Activated gamma-delta T cell treated with anti-CD3 and anti-CD28 coated beads, Interleukin-2, amount 50 U/mL, for 16 hours (primary cell): ENCODE measurements around the gene DTD2.
"Not testable (repeated sequence)": the region's sequence is repeated elsewhere in the genome, so short reads cannot be mapped to it uniquely, and the experiment has no call there.

Experiments used
- DNase-seq: peaks from one replicate; pipeline ENCODE4 v3.0.0-alpha.2; 2020; ENCODE audit warnings: low read depth

DTD2 gene

DNA sequence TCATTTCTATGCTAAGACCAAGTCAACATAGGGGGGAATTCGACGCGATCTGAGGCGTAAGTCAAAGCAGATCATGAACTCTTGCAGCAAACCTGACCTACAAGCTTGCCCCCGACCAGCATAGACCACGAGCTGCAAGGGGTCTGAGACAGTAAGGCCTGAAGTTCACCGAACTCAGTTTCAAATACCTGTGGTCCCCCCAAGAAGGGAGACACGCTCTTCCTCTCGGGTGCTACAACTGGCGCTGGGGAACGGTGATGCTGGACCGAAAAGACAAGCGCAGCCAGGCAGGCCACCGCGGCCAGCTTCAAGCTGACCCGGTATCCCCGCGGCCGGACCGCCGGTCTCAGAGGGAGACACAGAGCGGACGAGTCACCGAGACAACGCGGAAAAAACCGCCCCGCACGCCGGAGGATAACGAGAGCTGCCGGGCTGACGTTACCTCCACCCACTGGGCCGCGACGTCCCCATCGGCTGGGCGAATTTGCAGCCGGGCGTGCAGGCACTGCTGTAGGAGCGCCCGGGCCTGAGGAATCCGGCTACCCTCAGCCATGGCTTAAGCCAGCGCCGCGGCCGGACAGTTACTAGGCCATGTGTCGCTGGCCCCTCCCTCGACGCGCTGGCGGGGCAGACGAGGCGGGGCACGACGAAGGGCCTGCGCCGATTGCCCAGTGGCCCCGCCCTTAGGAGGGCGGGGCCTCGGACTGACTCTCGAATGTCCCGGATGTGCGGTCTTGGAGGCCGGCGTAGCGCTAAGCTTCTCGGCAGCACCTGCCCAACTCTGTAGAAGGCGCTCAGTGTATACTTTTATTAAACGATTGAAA lies at the start of gene DTD2:
Gene DTD2 (minus strand): TSS at position 666 of the 824 bp plus-strand sequence. CDS start 113 bp downstream, at position 553.
- DNase-seq: peak; percentile 89

- no peak for DNase-seq
These were observed 48.1 kb upstream of the DTD2 start for GRCh38 chr14:31505411-31505810.

GRCh38 chr14:31501870-31502269 lies 44.6 kb upstream of the DTD2 start:
- DNase-seq: no peak

- no peak for DNase-seq
These were observed 35.6 kb upstream of the DTD2 start for GRCh38 chr14:31492759-31493498.

- no peak for DNase-seq
These were observed 32.4 kb upstream of the DTD2 start for GRCh38 chr14:31489691-31490090.

- DNase-seq: no peak
These were observed 30.6 kb upstream of the DTD2 start, which contains the start of gene GPR33 for GRCh38 chr14:31487886-31488285. GPR33 (minus strand) TSS chr14:31488039; CDS start chr14:31483965, 4,074 bp downstream.

GRCh38 chr14:31486764-31487163 lies 29.5 kb upstream of the DTD2 start:
- no peak for DNase-seq

DNA sequence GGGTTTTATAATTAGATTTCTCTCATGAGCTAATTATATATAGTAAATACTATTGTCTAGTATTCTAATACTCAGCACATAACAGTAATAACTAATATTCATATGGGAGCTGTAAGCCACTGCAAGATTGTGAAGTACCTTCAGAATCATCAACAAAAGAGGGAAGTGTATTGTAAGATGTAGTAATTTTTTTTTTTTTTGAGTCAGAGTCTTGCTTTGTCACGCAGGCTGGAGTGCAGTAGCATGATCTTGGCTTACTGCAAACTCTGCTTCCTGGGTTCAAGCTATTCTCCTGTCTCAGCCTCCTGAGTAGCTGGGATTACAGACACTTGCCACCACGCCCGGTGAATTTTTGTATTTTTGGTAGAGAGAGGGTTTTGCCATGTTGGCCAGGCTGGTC lies 27.4 kb upstream of the DTD2 start:
- DNase-seq: no peak

DNA sequence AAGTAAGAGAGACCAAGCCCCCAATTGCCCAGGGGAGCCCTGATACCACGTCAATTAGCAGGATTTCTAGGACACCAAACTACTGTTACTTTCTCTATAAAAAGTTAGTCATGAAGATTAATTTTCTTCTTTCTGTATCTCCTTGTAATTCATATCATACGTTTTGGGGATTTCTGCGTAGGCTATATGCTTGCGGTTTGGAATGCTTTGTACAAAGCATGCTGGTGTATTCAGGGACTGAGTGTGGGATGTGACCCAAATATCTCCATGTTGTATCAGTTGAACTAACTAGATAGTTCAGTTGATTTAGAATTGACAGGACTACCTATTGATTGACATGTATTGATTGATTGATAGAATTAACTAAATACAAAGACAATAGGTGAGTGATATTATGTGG lies 22.9 kb upstream of the DTD2 start:
- DNase-seq: no peak

DNA sequence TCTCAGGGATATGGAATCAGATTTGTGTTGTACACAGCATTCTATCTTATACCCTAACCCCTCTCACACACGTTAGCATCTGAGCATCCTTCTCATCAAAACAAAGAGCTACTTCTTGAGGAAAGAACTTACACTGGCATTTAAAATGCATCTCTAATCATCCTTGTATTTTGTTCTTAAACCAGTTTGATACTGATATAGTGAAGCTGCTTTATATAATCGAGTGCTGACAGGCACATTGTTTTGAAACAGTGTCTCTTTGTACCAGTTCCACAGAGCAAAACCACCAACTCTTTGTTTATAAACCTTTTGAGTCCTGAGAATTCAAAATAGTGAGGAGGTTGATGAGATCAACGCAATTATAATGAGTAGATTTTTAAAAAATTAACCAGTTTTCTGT lies 21.7 kb upstream of the DTD2 start:
- DNase-seq: no peak

GRCh38 chr14:31477248-31477647 lies 19.9 kb upstream of the DTD2 start:
- DNase-seq: no peak

GRCh38 chr14:31476131-31476866 lies 19.0 kb upstream of the DTD2 start:
- DNase-seq: no peak

- no peak for DNase-seq
These were observed 9.2 kb upstream of the DTD2 start for GRCh38 chr14:31466554-31466953.

GRCh38 chr14:31465111-31465510 lies 7.8 kb upstream of the DTD2 start:
- DNase-seq: no peak

- not testable (repeated sequence) for DNase-seq
These were observed 5.1 kb upstream of the DTD2 start for GRCh38 chr14:31462450-31462849.

- no peak for DNase-seq
These were observed 4.2 kb upstream of the DTD2 start for GRCh38 chr14:31461545-31461944.

GRCh38 chr14:31457665-31458659 lies 656 bp upstream of the DTD2 start:
- no peak for DNase-seq

GRCh38 chr14:31449971-31450610 lies 7.2 kb downstream of the DTD2 start:
- no peak for DNase-seq

GRCh38 chr14:31449136-31449535 lies 8.2 kb downstream of the DTD2 start:
- DNase-seq: no peak

DNA sequence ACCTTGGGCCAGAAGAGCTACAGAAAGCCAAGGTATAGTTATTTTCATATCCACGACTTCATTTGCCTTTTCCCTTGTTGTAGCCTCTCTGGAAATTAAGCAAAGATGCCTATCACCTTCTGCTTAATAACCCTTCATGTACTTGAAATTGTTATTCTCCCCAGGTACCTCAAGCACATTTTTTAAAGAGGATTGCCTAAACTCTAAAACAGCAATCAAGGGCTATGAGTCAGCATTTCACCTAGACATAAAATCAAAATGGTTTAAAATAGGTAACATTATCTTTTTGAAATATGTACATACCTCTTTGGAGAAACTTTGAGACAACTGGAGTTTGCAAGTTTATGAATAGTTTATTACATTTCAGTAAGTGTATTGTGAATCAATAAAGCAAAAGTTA lies 11.6 kb downstream of the DTD2 start:
- no peak for DNase-seq

DNA sequence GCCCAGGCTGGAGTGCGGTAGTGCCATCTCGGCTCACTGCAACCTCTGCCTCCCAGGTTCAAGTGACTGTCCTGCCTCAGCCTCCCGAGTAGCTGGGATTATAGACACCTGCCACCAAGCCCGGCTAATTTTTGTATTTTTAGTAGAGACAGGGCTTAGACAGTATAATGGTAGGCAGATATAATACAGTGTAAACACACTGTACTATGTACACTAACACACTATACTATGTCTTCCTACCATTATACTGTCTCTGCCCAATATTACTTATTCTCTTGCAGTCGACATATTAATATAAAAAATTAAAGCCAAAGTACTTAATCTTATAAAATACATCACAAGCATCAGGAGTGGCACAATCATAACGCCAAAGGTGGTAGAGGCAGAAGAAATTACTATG lies 15.0 kb downstream of the DTD2 start:
- no peak for DNase-seq
